Type B pancreatic cell (in vitro differentiated cells): ENCODE results near the gene GMDS. TPM values are rescaled to one million over a fixed set of nuclear protein-coding genes. Genes with fewer than 3 reads are reported as not detected.

ENCODE experiments used
- DNase-seq: peaks from one replicate; pipeline ENCODE4 v3.0.0; 2021; ENCODE audit warnings: mixed read lengths; ENCODE audit not compliant: unreplicated experiment; ENCODE audit errors: extremely low spot score
- H3K27ac Mint-ChIP-seq: 2 replicates; pipeline ENCODE4 v1.8.0; 2021; ENCODE audit warnings: mild to moderate bottlenecking, mixed read lengths
- H3K27me3 Mint-ChIP-seq: 2 replicates; pipeline ENCODE4 v1.8.0; 2021; ENCODE audit warnings: mixed read lengths
- H3K36me3 Mint-ChIP-seq: 2 replicates; pipeline ENCODE4 v1.8.0; 2021; ENCODE audit warnings: mixed read lengths
- H3K4me1 Mint-ChIP-seq: one replicate; pipeline ENCODE4 v1.8.0; 2021; ENCODE audit warnings: mixed read lengths; ENCODE audit not compliant: unreplicated experiment
- H3K4me3 Mint-ChIP-seq: 2 replicates; pipeline ENCODE4 v1.8.0; 2021; ENCODE audit warnings: mild to moderate bottlenecking, mixed read lengths
- H3K9me3 Mint-ChIP-seq: 2 replicates; pipeline ENCODE4 v1.8.0; 2021; ENCODE audit warnings: mixed read lengths
- total RNA-seq: library from RNA; stranded (reverse); gene quantifications from 2 replicates; pipeline ENCODE4 v1.2.1, GENCODE V29; 2021; ENCODE audit warnings: low replicate concordance
- TF ChIP-seq, protein P1 (sequence below): fragments of 200-600 bp; sonication (generic); conservative IDR thresholded peaks from 2 replicates; pipeline ENCODE4 v1.5.0; 2021; ENCODE audit warnings: antibody characterized with exemption, mild to moderate bottlenecking

Gene GMDS
- total RNA-seq, 1 donor from 2014 or later: 41.3 TPM

DNA sequence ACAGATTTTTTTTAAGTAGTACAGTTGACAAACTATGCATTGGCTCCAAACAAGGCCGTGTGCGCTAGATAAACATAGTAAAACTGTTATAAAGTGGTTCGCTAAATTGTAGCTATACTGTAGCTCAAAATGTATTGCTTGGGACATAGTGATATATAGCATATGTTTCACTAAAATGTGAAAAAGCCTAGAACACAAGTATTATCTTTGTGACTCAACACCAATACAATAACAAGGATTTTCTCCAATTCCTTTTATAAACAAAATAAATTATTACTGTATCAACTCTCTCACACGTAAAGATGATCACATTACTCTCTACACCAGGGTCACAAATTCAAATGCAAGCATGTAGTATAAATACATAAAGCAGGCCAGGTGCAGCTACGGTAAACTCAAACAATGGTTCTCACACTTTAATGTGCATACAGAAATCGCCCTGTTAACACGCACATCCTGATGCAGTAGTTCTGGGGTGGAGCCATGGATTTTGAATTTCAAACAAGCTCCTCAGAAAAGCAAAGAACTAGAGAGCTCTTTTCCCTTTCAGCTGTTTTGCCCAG lies 214.6 kb downstream of the GMDS start:
- Mint-ChIP-seq H3K9me3 (no peaks in the 10 kb centered on the region), H3K36me3 (no peaks in the 10 kb centered on the region), H3K4me1 (peaks cover 24% of the 10 kb centered on the region), H3K27ac (no peak overlapping the region), H3K4me3 (no peak overlapping the region), H3K27me3 (peaks cover 3% of the 10 kb centered on the region)
- TF ChIP-seq, protein P1, sequence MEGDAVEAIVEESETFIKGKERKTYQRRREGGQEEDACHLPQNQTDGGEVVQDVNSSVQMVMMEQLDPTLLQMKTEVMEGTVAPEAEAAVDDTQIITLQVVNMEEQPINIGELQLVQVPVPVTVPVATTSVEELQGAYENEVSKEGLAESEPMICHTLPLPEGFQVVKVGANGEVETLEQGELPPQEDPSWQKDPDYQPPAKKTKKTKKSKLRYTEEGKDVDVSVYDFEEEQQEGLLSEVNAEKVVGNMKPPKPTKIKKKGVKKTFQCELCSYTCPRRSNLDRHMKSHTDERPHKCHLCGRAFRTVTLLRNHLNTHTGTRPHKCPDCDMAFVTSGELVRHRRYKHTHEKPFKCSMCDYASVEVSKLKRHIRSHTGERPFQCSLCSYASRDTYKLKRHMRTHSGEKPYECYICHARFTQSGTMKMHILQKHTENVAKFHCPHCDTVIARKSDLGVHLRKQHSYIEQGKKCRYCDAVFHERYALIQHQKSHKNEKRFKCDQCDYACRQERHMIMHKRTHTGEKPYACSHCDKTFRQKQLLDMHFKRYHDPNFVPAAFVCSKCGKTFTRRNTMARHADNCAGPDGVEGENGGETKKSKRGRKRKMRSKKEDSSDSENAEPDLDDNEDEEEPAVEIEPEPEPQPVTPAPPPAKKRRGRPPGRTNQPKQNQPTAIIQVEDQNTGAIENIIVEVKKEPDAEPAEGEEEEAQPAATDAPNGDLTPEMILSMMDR: no peak
- DNase-seq: no peak

DNA sequence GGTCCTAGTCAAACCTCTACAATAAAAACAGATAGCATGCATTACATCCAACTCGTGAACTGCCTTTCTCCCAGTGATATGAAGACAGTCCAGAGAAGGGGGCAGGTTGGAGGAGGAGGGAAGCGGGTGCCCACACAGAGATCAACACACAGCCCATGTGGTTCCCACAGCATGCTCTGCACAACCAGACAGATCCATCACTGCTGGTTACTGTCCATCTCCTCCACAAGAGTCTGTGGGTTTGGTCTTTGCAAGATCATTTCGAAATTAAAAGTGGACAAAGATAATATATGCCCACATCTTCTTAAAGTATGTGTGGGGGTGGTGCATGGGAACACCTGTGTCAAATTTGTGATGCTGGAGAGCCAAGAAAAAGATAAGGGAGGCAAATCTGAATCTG lies 215.5 kb downstream of the GMDS start:
- no peaks in the 10 kb centered on the region for H3K36me3 Mint-ChIP-seq
- H3K4me3 Mint-ChIP-seq: no peak overlapping the region
- no peaks in the 10 kb centered on the region for H3K9me3 Mint-ChIP-seq
- DNase-seq: no peak
- TF ChIP-seq, protein P1: no peak
- no peak overlapping the region for H3K27ac Mint-ChIP-seq
- H3K27me3 Mint-ChIP-seq: peaks cover 3% of the 10 kb centered on the region
- peaks cover 20% of the 10 kb centered on the region for H3K4me1 Mint-ChIP-seq

DNA sequence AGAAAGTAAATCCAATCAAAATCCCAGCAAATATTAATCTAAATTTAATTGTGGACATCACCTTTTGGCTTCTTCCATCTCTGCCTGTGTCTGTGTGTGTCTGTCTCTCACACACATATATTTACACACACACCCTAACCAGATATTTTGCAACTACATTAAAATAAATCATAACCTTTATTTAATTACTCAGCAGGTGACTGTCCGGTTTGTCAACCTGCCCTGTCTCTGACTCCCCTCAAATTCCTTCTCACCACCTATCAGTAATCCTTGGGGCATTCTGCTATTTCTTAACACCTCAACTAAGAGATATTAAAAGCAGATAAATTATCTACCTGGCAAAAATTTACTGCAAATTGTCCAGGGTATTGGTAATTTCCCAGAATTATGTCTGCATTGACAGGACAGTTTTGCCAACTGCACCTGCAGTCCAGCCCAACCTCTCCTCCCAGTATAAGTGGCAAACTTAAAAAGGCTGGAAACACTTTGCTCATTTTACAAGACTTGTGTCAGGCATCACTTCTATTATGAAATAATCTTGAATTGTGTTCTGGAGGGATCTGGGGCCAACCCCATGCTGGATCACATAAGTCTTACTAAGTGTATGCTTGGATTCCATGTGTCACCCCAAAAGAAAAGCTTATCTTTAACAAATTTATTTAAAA lies 216.1 kb downstream of the GMDS start:
- Mint-ChIP-seq H3K27me3 (peaks cover 3% of the 10 kb centered on the region), H3K4me3 (no peak overlapping the region), H3K4me1 (peaks cover 19% of the 10 kb centered on the region), H3K9me3 (no peaks in the 10 kb centered on the region), H3K36me3 (no peaks in the 10 kb centered on the region), H3K27ac (no peak overlapping the region)
- TF ChIP-seq, protein P1: no peak
- DNase-seq: no peak

DNA sequence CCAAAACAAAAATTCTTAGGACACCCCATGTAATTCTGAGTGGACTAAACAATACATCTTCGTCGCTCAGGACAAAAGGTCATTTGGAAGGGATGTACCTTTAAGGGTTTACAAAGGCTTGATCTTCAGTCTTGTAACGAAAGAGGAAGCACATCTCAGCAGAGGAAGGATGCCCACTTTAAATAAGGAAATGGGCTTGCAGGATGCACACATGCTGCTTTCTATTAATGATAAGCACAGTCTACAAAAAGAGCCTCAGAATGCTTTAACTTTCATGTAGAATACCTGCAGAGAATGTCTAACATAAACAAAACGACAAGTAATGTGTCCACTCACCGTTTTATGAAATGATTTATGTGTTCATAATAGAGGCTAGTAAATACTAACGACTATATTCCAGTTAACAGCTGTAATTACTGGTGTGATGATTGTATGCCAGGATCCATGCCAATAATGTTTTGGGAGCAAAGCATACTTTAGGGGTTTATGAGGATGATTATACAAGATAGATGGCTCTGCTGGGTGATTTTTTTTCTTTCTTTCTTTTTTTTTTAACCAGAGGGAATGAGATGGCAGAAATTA lies 216.9 kb downstream of the GMDS start:
- Mint-ChIP-seq H3K9me3 (no peaks in the 10 kb centered on the region), H3K4me3 (no peak overlapping the region), H3K27me3 (peaks cover 3% of the 10 kb centered on the region), H3K4me1 (peaks cover 19% of the 10 kb centered on the region), H3K27ac (no peak overlapping the region), H3K36me3 (no peaks in the 10 kb centered on the region)
- DNase-seq: no peak
- TF ChIP-seq, protein P1: no peak

DNA sequence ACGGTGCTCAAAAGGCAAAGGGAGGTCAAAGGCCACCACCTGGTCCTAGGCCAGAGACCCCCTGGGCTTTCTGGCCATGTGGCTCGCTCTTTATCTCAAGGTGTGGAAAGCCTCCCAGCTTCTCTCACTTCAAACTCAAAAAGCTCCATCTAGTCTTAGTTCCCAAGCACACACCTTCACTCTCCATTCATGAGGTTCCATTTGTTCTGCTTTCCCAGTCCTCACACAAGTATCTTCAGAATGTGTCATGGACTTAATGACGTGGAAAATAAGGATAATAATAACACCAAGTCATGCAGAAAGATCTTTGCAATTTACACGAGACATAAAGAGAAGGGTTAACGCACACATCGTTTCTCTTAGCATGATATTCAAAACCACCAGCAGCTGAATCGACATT lies 219.3 kb downstream of the GMDS start:
- Mint-ChIP-seq H3K27ac (no peak overlapping the region), H3K4me3 (no peak overlapping the region), H3K27me3 (peaks cover 3% of the 10 kb centered on the region), H3K4me1 (peaks cover 27% of the 10 kb centered on the region), H3K9me3 (no peaks in the 10 kb centered on the region), H3K36me3 (no peaks in the 10 kb centered on the region)
- TF ChIP-seq, protein P1: no peak
- DNase-seq: no peak
